Measurements from ENCODE around the gene GJB1.
"Not testable (repeated sequence)": the region's sequence is repeated elsewhere in the genome, so short reads cannot be mapped to it uniquely, and the experiment has no call there.

The GJB1 gene

DNA sequence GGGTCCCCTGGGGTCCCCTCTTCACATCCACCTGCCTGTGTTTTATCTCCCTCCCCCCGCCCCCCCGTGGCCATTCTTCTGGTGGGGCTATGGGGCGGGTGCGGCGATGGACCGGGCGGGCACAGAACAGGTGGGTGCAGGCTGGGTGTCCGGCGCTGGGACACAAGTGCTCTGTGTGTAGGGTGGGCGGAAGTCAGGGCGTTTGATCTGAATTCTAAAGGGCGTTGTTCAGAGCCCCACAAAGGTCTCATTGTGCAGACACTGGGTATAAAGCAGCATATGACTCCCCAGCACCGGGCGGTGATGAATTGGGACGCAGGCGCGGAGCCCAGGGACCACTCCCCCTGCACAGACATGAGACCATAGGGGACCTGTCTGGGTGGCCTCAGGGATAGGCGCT lies at the start of gene GJB1:
GJB1 (plus strand) TSS at position 296 of the 400 bp plus-strand sequence. CDS start 484 bp downstream, outside the sequence.
- no peak for ATAC-seq

DNA sequence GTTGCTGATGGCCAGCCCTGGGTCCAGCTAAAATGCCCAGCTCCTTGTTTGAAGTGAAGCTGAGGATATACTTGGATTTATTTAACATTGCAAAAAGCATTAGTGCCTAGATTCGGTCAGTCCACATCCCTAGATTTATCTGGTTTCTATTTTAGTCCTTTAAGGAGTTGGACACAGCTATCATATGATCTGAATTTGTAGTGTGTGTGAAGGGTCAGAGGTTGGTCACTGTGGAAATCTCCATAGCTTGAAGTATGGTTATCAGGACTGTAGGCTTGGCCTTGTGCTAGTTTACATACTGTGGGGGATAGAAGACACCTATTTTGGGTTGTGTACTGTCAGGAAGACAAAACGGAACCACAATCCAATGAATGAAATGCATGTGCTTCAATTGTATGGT lies 49.6 kb upstream of the GJB1 start:
- no peak for ATAC-seq

DNA sequence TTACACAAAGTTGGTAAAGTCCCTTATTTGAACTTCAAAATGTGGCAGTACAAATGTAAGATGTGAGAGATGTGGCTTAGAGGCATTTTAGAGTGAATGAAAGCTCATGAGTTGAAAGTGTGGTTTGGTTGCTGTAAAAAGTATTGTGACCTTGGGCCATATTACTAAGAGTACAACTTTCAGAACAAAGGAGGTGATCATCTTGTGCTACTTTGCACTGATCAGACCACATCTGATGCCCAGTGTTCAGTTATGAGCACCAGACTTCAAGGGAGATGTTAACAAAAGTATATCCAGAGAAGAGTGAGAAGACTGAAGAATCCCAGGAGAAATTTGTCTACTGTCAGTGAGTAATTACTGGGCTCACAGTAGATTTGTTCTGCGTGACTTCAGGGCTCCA lies 48.2 kb upstream of the GJB1 start:
- ATAC-seq, result peak in 1 of 2 donors; percentile 27

DNA sequence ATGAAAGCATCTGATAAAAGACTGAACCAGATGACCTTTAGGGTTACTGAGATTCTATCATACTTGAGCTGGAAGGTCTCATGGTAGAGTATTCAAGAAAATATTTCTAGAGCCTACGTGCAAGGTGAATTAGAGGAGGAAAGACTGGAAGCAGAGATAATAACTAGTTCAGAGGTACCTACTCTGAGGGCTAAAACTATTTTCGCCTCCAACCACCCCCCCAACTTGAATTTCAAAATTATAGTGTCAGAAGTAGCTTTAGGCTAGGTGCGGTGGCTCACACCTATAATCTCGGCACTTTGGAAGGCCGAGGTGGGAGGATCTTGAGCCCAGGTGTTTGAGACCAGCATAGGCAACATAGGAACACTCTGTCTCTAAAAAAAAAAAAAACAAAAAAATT lies 47.5 kb upstream of the GJB1 start:
- no peak for ATAC-seq

DNA sequence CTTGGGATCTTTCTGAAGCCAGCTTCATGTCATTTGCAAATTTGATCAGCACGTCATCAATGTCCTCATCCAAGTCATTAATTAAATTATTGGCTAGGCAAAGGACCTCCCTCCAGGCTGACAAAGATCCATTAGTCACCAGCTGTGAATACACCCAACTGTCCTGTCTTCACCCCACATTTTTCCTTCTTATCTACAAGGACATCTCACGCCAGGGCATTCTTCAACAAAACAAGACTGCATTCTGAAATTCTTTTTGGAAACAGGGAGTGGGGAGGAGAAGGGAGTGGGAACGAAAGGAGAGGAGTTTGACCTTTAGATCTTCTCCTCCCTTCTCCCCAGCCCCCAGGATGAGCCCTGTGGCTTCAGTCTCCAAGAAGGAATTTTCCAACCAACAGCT lies 45.7 kb upstream of the GJB1 start:
- ATAC-seq, result no peak

DNA sequence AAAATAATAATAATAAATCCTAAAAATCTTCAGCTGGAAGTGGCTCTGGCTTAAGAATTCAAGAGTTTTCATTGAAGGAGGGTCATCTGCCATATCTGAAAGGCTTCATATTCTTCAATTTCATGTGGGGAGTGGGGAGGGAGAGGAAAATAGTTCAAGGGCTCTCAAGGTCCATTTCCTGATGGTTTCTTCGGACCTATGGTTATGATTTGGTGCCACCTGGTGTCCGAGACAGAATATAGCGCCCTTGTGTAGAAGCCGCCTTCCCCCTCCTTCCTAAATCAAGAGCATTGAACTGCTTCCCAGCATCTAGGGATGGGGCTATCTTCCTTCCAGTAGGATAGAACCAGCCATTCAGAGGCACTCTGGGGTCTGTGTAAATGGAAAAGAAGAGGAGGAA lies 44.1 kb upstream of the GJB1 start:
- ATAC-seq, result no peak

DNA sequence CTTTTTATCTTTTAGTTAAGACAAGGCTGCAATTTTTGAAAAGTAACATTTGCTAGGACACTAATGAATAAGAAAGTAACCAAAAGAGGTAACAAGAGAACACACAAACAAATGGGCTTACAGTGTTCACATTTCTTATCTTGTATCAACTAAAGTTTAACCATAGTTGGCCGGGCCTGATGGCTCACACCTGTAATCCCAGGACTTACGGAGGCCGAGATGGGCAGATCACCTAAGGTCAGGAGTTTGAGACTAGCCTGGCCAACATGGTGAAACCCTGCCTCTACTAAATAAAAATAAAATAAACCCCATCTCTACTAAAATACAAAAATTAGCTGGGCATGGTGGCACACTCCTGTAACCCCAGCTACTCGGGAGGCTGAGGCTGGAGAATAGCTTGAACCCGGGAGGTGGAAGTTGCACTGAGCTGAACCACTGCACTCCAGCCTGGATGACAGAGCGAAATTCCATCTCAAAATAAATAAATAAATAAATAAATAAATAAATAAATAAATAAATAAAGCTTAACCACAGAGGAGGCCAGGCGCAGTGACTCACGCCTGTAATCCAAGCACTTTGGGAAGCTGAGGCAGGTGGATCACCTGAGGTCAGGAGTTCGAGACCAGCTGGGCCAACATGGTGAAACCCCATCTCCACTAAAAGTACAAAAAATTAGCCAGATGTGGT lies 42.3 kb upstream of the GJB1 start:
- ATAC-seq, result not testable (repeated sequence)

DNA sequence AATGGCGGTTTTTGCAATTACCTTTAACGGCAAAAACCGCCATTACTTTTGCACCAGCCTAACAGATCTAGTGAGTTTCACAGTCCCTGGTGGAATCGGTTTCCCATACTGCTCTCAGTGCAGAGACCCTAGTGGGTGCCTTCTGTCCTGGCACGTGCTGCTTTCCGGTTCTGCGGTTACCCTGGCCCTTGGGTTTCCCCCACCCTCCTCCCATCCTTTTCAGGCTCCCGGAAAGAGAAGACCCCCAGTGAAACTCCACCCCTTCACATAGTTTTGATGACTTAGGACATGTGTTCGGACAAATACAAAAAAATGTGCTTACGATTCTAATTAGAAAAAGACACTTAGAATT lies 41.5 kb upstream of the GJB1 start:
- peak; percentile 39 to 52 for ATAC-seq

DNA sequence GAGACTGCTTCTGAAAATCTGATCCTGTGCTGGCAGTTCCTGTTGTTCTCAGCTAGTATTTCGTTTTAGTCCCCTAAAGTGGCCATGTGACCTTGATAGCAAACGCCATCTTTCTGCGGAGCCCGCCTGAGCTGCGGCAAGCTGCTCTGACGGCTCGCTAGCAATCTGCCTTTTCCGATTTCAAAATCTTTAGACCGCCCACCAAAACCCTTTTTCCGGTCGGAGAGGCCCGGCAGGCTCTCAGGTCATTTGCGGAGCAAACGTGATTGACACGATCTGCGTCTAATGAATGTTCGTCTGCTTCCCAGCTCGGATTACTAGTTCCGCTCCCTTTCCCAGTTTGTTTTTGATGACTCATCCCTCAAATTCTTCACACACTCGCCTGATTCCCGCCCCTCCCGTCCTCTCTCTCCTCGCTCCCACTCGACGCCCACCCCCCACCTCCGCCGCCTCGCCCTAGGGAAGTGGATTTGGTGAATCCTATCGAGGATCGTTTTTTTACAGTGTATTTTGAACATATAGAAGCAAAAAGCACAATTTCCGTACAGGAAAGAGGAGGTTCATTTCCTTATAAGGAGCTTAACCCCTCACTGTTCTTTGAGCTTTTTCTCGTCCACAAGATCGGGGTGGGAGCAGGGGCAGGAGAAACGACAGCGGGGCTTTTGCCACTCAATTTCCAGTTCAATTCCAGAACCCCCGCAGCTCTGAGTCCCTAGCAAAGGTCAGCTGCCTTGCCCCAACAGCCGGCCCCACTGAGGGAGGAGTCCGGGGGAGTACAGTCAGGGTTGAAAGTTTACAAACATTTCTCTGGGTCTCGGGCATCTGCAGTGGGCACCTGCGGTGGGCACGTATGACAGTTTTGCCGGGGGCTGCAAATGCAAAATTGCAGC lies 40.9 kb upstream of the GJB1 start:
- ATAC-seq, result peak; percentile 93 to 96

DNA sequence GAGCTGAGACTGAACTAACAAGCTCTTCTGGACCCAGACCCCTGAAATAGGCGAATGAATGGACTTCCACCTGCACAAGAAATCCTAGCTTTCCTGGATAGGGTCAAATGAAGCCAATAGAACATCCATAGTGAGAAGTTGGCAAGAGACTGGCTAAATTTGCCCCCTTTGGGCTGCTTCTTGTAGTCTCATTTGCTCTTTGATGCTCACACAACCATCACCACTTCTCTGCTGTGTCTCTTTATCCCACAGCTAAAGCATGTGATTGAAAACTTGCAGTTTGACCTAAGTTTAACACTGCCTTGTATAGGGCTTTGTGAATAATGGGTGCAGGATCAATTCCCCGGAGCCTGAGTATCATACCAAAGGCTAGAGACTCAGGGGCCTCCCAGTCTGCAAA lies 40.2 kb upstream of the GJB1 start:
- ATAC-seq, result no peak

DNA sequence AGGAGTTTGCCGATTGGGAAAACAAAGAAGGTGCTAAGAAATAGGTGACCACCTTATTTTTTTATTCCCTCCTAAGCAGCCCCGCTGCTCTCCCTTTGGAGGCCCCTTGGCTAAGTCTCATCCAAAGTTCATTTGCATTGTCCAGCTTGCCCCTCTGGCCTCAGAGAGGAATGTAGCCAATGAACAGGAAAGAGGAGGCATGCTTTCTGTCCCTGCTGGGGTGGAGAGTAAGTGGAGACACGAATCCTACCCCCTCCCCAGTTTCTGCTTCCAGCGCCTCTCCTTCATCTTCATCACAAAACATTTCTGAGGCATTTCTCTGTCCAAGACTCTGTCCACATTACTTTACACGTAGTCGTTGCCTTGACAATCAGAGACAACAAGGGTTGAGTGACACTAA lies 39.7 kb upstream of the GJB1 start:
- no peak for ATAC-seq

DNA sequence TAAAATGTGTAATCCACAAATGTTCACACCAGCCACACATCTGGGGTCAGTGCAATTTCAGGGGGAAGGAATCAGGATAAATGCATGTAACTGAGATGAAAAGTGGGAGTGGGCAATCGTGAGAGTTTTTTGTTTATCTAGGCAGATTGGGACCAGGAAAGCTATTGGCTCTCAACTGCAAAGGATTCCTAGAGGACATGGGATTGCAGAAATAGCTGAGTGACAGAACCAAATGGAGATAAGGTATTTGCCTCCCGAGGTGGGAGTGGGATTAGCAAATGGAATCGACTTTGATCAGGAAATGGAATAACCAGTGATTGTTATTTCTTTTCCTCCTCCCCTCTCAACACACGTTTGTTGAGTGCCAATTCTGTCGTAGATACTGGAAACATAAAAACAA lies 38.9 kb upstream of the GJB1 start:
- ATAC-seq, result no peak

DNA sequence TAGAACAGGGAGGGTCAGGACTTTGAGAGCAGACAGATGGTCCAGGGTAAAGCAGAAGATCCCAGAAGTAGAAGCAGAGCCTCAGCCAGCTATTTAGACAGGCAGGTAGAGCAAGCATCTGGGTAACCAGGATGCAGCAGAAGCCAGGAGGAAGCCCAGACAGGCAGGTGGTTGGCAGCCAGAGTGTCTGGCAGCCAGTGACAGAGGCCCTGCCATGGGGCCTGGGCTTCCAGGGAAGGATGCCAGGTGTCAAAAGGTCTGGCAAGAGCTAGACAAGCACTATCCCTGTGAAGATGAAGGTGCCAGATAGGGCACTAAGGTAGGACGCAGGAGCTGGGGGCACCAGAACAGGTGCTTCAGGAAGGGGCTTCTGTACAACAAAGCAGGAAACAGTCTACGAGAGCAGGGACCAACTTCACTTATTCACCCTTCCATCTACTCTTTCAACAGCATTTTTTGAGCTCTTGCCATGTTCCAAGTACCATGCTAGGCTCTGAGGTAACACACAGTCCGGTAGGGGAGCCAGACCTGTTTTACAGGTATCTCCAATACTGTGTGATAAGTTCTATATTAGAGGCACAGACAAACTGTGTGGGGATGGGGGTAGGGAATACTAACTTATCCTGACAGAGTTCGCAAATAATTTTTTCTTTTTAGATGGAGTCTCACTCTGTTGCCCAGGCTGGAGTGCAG lies 38.1 kb upstream of the GJB1 start:
- ATAC-seq, result no peak

DNA sequence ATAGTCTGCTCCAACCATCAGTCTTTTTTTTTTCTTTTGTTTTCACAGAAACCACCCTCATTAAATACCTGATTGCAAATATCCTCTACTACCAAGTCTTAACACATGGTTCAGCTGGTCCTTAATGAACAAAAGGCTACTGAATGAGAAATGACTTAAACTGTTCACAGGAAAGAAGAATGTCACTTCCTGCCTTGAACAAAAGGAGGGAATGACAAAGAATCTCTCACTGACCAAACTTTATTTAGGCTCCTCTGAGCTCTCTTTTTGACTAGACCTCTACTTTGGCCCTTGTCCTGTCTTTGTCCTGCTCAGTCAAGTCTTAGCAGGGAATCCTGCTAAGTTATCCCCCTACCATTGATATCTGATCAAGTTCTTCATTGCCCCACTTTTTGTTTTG lies 31.8 kb upstream of the GJB1 start:
- ATAC-seq, result no peak

DNA sequence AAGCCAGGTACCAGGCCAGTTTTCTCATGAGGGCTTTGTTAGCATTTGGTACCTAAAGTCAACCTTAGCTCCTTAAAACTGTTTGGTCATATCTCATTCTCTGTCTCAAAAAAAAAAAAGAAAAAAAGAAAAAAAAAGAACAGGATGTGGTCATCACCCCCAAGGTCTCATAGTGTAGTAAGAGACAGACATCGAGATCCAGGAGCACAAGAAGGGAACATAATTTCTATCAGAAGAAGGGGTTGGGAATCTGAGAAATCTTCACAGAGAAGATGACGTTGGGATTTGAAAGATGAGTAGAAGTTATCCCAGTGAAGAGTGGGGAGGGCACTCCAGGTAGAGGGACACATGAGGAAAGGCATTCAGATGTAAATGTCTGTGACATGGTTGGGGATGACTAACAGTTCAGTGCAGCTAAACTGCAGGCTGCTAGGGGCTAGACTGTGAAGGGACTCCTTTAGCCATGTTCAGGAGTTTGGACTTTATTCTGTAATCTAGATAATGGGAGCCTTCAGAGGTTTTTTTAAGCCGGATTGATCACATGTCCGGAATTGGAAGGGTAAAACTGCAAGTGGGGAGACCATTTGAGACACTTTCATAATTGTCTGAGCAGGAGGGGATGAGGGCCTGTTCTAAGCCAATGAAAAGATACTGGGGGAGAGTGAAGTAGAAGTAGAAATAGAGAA lies 26.9 kb upstream of the GJB1 start:
- ATAC-seq, result peak; percentile 81 to 85

DNA sequence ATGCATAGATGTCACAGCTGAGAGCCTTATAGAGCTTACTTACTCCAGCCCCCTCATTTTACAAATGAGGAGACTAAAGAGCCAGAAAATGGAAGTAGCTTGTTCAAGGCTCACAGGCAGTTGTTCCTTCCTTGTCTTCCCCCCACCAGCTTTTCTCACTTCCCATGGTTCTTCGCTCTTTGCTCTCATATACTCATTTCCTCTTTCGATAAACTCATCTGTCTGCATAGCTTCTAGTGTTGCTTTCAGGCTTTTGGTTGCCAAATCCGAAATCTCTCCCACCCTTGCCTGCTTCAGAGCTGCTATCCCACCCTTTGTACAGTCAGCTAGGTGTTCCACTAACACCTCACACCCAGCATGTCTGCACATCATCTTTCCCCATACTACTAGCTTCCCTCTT lies 25.0 kb upstream of the GJB1 start:
- peak; percentile 54 to 59 for ATAC-seq

DNA sequence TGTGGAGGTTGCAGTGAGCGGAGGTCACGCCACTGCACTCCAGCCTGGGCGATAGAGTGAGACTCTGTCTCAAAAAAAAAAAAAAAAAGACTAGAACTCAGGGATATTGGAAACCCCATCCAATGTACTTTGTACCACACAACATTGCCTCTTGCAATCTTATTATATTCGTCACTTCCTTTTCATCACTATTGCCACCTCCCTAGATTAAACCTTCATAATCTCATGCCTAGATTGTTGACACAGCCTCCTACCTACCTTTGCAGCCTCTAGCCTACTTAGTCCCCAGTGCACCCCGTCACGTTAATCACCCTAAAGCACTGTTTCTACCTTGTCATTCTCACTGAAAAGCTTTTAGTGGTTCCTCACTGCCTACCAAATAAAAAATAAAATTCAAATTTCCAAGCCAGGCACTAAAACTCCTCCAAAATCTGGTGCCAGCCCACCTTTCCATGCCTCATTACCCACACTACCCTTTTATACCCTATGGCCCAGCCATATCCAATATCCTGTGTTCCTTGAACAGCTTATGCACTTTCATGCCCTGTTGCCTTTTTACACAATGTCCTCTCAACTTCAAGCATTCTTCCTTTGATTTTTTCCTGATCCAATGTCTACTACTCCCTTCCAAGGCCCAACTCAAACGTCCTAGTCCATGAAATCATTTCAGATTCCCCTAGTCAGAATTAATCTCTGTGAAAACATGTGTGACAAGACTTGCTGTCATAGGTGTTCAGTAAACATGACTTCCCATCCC lies 23.6 kb upstream of the GJB1 start:
- no peak for ATAC-seq

DNA sequence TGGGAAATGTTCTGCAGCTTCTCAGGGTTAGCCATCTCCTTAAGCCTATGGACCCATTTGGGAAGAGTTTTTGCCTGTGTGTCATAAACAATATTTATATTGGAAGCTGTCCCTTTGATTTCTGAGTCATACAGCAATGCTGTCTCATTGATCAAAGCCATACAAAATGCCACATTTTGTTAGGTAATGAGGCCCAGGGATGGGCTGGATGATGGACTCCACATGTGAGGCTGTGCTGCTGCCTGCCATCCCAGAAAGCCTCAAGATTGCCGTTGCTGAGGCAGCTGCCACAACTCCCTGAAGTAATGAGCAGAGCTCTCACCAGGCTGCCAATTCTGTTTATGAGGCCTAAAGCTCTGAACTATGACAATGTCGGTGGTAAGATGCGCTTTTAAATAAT lies 12.2 kb upstream of the GJB1 start:
- ATAC-seq, result no peak

DNA sequence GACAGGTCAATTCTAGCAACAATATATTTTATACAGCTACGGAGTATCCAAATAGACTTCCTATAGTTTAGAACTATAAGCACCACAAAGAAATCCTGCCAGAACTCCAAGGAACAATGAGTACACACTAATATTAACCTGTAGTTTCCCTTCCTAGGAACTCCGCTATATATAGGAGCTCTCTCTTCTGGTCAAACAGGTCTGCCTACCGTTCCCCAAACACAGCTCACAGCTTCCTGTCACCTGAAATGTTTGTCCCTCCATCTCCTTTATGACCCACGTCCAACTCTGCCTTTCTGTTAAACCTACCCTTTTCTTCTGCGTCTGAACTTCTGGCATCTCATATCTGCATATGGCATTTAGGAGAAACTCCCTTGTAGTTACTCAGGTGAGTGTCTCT lies 10.5 kb upstream of the GJB1 start:
- no peak for ATAC-seq

DNA sequence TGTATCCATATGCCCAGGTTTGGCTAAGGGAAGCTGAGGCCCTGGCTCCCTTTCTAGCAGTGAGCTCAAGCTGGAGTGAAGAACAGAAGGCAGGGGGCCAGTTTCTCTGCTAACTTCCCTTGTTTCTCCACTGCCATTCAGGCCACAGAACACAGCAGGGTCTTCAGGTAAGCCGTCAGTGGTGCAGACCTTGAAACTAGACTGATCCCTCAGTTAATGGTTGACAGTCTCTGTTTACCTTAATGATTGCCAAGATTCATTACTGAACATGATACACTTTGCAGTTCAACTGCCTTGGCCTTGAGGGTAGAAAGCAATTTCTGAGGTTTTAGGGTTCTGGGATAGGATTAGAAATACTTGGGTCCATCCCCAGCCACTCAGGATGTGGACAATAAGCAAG lies 8.9 kb upstream of the GJB1 start:
- no peak for ATAC-seq

DNA sequence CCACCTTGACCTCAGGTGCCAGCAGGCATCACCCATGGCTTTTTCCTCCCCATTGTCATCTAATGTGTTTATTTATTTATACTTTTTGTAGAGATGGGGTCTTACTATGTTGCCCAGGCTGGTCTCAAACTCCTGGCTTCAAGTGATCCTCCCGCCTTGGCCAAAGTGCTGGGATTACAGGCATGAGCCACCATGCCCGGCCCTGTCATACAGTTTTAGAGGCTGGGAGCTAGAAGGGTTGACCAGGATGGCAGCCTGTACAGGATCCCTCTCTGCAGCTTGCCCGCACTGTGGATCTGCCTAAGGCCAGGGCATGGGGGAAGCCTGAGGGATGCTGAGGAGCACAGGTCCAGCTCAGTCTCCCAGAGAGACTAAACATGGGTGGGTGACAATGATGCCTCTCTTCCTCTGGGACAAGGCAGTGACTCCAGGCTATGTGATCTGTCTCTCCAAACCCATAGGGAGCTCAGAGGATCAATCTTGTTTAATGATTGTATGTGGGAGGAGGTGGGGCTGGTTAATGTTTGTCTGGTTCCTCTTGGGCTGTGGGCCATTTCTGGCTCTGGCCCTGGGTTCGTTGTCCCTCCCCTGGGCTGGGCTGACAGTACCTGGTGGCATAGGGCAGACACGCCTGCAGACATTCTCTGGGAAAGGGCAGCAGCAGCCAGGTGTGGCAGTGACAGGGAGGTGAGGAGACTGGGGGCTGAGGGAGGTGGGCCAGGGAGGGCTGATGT lies 8.3 kb upstream of the GJB1 start:
- ATAC-seq, result no peak
